ENCODE data around the gene SRGAP3. TPM values are rescaled to one million over a fixed set of nuclear protein-coding genes. Genes with fewer than 3 reads are reported as not detected.

Gene SRGAP3
- total RNA-seq, 1 donor from 2014 or later, result 3.9 TPM

DNA sequence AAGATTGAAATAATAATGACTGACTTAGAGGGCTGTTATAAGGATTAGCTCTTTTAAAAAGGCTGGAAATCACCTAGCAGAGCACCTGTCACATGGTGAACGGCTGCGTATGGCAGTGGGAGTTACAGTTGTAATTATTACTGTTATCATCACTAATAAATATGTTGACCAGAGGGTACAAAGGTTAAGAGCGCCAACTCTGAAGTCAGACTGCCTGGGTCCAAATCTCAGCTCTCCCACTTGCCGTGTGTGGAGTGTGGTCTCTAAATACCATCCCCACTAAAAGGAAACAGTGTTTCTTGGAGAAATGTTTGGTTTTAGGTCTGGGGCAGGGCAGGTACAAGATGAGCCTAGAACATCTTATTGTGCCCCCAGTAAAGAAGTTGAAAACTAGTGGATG, 280.2 kb downstream of the SRGAP3 start:
- Mint-ChIP-seq H3K27me3 (ENCODE audit: low read depth, unreplicated experiment) (peaks cover 6% of the 10 kb centered on the region), H3K36me3 (ENCODE audit: low read depth, unreplicated experiment) (no peaks in the 10 kb centered on the region), H3K27ac (ENCODE audit: unreplicated experiment) (no peak overlapping the region), H3K4me3 (ENCODE audit: unreplicated experiment) (no peak overlapping the region), H3K4me1 (ENCODE audit: low read depth, unreplicated experiment) (peaks cover 7% of the 10 kb centered on the region), H3K9me3 (ENCODE audit: unreplicated experiment) (no peaks in the 10 kb centered on the region)
- Histone ChIP-seq H3K4me1 (ENCODE audit: insufficient read depth, low read length) (peaks cover 11% of the 10 kb centered on the region), H3K27ac (ENCODE audit: low read depth, low read length) (no peak overlapping the region), H4K20me1 (ENCODE audit: insufficient read depth, low read length) (no peaks in the 10 kb centered on the region), H3K27me3 (ENCODE audit: insufficient read depth, low read length) (no peaks in the 10 kb centered on the region), H3K79me2 (ENCODE audit: insufficient read depth, low read length) (no peaks in the 10 kb centered on the region), H3K9ac (ENCODE audit: low read length) (no peak overlapping the region), H3K9me3 (ENCODE audit: insufficient read depth, low read depth, low read length) (no peaks in the 10 kb centered on the region), H2AFZ (ENCODE audit: low read depth, low read length) (no peak overlapping the region), H3K4me2 (ENCODE audit: low read length) (no peak overlapping the region), H3K4me3 (ENCODE audit: insufficient read depth, low read depth, low read length) (no peak overlapping the region), H3K36me3 (ENCODE audit: insufficient read depth, low read length) (no peaks in the 10 kb centered on the region)
- TF ChIP-seq EZH2 (IDR thresholded peaks at IDR 0.05; ENCODE audit: insufficient read depth, low read length) (no peak), CTCF (IDR thresholded peaks at IDR 0.05; ENCODE audit: insufficient read depth, low read depth, low read length) (no peak)
- FAIRE-seq (no peak), DNase-seq (ENCODE audit: low read depth) (no peak)

GRCh38 chr3:8968375-8968882, 281.0 kb downstream of the SRGAP3 start:
- no peak for TF ChIP-seq EZH2 (IDR thresholded peaks at IDR 0.05; ENCODE audit: insufficient read depth, low read length)
- no peak for TF ChIP-seq CTCF (IDR thresholded peaks at IDR 0.05; ENCODE audit: insufficient read depth, low read depth, low read length)
- peaks cover 18% of the 10 kb centered on the region for H3K4me1 ChIP-seq (ENCODE audit: insufficient read depth, low read length)
- no peak overlapping the region for H3K27ac ChIP-seq (ENCODE audit: low read depth, low read length)
- no peak overlapping the region for H3K4me3 ChIP-seq (ENCODE audit: insufficient read depth, low read depth, low read length)
- no peak overlapping the region for H3K9ac ChIP-seq (ENCODE audit: low read length)
- Mint-ChIP-seq H3K9me3 (ENCODE audit: unreplicated experiment) (no peaks in the 10 kb centered on the region), H3K27me3 (ENCODE audit: low read depth, unreplicated experiment) (peaks cover 6% of the 10 kb centered on the region), H3K27ac (ENCODE audit: unreplicated experiment) (no peak overlapping the region), H3K36me3 (ENCODE audit: low read depth, unreplicated experiment) (no peaks in the 10 kb centered on the region), H3K4me1 (ENCODE audit: low read depth, unreplicated experiment) (peaks cover 8% of the 10 kb centered on the region), H3K4me3 (ENCODE audit: unreplicated experiment) (no peak overlapping the region)
- H3K36me3 ChIP-seq (ENCODE audit: insufficient read depth, low read length), result no peaks in the 10 kb centered on the region
- H3K79me2 ChIP-seq (ENCODE audit: insufficient read depth, low read length), result no peaks in the 10 kb centered on the region
- no peaks in the 10 kb centered on the region for H4K20me1 ChIP-seq (ENCODE audit: insufficient read depth, low read length)
- H3K27me3 ChIP-seq (ENCODE audit: insufficient read depth, low read length), result no peaks in the 10 kb centered on the region
- H3K9me3 ChIP-seq (ENCODE audit: insufficient read depth, low read depth, low read length), result no peaks in the 10 kb centered on the region
- FAIRE-seq, result no peak
- H2AFZ ChIP-seq (ENCODE audit: low read depth, low read length), result no peak overlapping the region
- no peak overlapping the region for H3K4me2 ChIP-seq (ENCODE audit: low read length)
- DNase-seq (ENCODE audit: low read depth), result no peak

- no peak overlapping the region for H3K27ac Mint-ChIP-seq (ENCODE audit: unreplicated experiment)
Measured at GRCh38 chr3:8967553-8967952, 281.9 kb downstream of the SRGAP3 start.

More at GRCh38 chr3:8967553-8967952, 281.9 kb downstream of the SRGAP3 start:
- Mint-ChIP-seq H3K27me3 (ENCODE audit: low read depth, unreplicated experiment) (peaks cover 3% of the 10 kb centered on the region), H3K4me3 (ENCODE audit: unreplicated experiment) (no peak overlapping the region), H3K9me3 (ENCODE audit: unreplicated experiment) (no peaks in the 10 kb centered on the region), H3K4me1 (ENCODE audit: low read depth, unreplicated experiment) (peaks cover 9% of the 10 kb centered on the region), H3K36me3 (ENCODE audit: low read depth, unreplicated experiment) (no peaks in the 10 kb centered on the region)
- Histone ChIP-seq H3K4me1 (ENCODE audit: insufficient read depth, low read length) (peaks cover 19% of the 10 kb centered on the region), H3K4me2 (ENCODE audit: low read length) (no peak overlapping the region), H2AFZ (ENCODE audit: low read depth, low read length) (no peak overlapping the region), H3K36me3 (ENCODE audit: insufficient read depth, low read length) (no peaks in the 10 kb centered on the region), H3K79me2 (ENCODE audit: insufficient read depth, low read length) (peaks cover 7% of the 10 kb centered on the region), H3K9me3 (ENCODE audit: insufficient read depth, low read depth, low read length) (no peaks in the 10 kb centered on the region), H3K4me3 (ENCODE audit: insufficient read depth, low read depth, low read length) (no peak overlapping the region), H3K27me3 (ENCODE audit: insufficient read depth, low read length) (no peaks in the 10 kb centered on the region), H4K20me1 (ENCODE audit: insufficient read depth, low read length) (no peaks in the 10 kb centered on the region), H3K27ac (ENCODE audit: low read depth, low read length) (no peak overlapping the region), H3K9ac (ENCODE audit: low read length) (no peak overlapping the region)
- FAIRE-seq, result no peak
- TF ChIP-seq CTCF (IDR thresholded peaks at IDR 0.05; ENCODE audit: insufficient read depth, low read depth, low read length) (no peak), EZH2 (IDR thresholded peaks at IDR 0.05; ENCODE audit: insufficient read depth, low read length) (no peak)
- no peak for DNase-seq (ENCODE audit: low read depth)
